Measurements from ENCODE around the gene CC2D1B. TPM values are rescaled to one million over a fixed set of nuclear protein-coding genes. Genes with fewer than 3 reads are reported as not detected.

Gene CC2D1B
- total RNA-seq, 1 donor from 2014 or later = 9.4 TPM

DNA sequence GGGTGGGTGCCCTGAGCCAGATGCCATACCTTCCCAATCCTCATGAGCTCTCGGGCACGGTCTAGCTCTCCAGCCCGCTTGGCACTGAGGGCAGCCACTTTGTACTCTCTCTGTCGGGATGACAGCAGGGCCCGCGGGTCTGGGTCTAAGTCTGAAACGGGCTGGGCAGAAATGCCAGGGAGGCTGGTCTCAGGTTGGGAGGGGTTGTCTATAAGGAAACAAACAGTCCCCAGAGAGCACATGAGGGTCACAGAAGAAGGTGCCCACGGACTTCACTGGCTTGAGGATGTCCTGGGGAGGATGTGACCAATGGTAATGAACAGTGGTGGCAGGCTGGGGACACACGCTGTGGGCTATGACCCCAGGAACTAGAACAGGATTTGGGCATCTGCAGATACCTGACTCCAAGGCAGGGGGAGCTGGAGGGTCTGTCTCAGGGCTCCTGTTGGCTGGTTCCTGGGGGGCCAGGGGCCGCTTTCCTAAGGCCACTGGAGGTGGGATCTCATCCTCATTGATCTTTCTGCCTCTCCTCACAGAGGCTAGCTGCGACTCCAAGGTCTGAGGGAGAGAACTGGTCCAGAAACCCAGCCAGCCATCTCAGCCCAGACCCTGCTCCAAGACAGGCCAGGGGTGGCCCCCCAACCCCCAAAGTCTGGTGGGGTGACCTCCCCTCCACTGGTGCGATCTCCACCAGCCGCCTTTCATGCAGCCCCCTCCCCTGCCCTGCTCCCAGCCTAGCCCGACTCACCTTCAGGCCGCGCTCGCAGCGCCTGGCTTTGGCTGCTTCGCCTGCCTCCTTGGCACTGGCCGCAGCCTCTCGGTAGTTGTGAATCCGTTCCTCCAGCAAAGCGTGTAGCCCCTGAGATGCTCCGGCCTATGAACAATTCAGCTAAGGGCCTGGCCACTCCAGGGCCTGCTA lies 6.1 kb downstream of the CC2D1B start:
- H3K9me3 ChIP-seq (ENCODE audit: low read depth) = no peaks in the 10 kb centered on the region
- H3K27me3 ChIP-seq = no peaks in the 10 kb centered on the region
- H3K36me3 ChIP-seq = no peaks in the 10 kb centered on the region
- H3K4me3 ChIP-seq = no peak overlapping the region
- no peak for DNase-seq (ENCODE audit: low spot score)
- H3K4me1 ChIP-seq = peaks cover 4% of the 10 kb centered on the region
- TF ChIP-seq EZH2phosphoT487 (IDR thresholded peaks at IDR 0.05) = no peak
- TF ChIP-seq, protein P1, sequence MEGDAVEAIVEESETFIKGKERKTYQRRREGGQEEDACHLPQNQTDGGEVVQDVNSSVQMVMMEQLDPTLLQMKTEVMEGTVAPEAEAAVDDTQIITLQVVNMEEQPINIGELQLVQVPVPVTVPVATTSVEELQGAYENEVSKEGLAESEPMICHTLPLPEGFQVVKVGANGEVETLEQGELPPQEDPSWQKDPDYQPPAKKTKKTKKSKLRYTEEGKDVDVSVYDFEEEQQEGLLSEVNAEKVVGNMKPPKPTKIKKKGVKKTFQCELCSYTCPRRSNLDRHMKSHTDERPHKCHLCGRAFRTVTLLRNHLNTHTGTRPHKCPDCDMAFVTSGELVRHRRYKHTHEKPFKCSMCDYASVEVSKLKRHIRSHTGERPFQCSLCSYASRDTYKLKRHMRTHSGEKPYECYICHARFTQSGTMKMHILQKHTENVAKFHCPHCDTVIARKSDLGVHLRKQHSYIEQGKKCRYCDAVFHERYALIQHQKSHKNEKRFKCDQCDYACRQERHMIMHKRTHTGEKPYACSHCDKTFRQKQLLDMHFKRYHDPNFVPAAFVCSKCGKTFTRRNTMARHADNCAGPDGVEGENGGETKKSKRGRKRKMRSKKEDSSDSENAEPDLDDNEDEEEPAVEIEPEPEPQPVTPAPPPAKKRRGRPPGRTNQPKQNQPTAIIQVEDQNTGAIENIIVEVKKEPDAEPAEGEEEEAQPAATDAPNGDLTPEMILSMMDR (IDR thresholded peaks at IDR 0.05) = no peak
- TF ChIP-seq EZH2 (IDR thresholded peaks at IDR 0.05) = no peak
- Mint-ChIP-seq H3K4me3 (no peak overlapping the region), H3K27me3 (ENCODE audit: insufficient read depth, low read depth) (peaks cover 9% of the 10 kb centered on the region), H3K9me3 (no peaks in the 10 kb centered on the region), H3K36me3 (peaks cover 36% of the 10 kb centered on the region), H3K27ac (peak overlapping the region; percentile 25), H3K4me1 (peaks cover 7% of the 10 kb centered on the region)
- no peaks in the 10 kb centered on the region for H3F3A ChIP-seq (ENCODE audit: low read depth)
- no peaks in the 10 kb centered on the region for H4K20me1 ChIP-seq (ENCODE audit: low read depth)
- H2AFZ ChIP-seq (replicated peaks) = no peak overlapping the region
- H3K79me2 ChIP-seq (ENCODE audit: low read depth) = peaks cover 10% of the 10 kb centered on the region
- H3K4me2 ChIP-seq = no peak overlapping the region
- H3K9ac ChIP-seq = no peak overlapping the region
- H3K27ac ChIP-seq = no peak overlapping the region

DNA sequence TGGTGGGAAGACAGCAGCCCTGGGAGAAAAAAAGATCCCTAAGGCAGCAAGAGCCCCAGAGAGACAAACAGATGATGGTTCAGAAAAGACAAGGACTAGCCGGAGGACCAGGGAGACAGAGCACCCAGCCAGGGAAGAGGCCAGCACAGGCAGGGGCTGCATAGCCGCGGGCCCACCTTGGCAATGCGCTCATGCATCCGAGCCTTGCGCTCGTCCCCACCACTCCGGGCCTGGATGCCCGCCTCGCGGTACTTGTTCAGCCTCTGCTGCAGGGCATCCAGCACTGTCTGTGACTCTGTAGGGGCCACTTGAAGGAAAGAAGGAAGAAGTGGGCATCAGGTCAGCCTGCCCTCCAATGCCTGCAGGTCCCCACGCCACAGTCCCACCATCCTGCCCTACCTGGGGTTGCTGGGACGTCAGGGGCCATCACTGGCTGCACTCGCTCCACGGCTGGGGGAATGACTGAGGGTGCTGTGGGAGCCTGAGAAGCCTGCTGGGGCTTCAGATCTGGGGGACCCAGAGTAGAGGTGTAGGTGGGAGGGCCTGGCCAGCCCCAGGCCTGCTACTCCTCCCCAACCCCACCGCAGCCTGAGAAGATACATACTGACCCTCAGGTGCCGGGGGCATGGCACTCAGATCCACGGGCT lies 7.0 kb downstream of the CC2D1B start:
- H3K36me3 ChIP-seq = no peaks in the 10 kb centered on the region
- no peak overlapping the region for H3K27ac Mint-ChIP-seq

DNA sequence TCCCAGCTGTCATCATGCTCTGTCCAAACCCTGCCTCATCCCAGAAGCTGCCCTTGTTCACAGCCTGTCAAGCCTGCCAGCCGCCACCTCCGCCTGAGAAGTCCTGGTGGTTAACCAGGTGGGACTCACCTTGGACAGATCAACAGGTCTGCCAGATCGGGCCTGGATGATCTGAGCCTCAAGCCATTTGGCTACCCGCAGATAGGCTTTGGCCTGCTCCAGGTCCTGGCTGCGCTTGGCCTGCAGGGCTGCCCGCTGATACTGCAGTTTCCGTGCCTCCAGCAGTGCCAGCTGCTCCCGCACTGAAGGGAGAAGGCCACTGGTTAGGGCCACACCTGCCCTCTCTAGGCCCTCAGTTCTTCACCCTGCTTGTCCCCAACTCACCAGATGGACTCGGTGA lies 8.6 kb downstream of the CC2D1B start:
- Mint-ChIP-seq H3K27ac (no peak overlapping the region), H3K4me1 (no peaks in the 10 kb centered on the region), H3K36me3 (peaks cover 52% of the 10 kb centered on the region), H3K4me3 (no peak overlapping the region), H3K9me3 (no peaks in the 10 kb centered on the region), H3K27me3 (ENCODE audit: insufficient read depth, low read depth) (peaks cover 15% of the 10 kb centered on the region)
- H3K4me2 ChIP-seq = no peak overlapping the region
- H3K27ac ChIP-seq = no peak overlapping the region
- H3K9me3 ChIP-seq (ENCODE audit: low read depth) = no peaks in the 10 kb centered on the region
- H4K20me1 ChIP-seq (ENCODE audit: low read depth) = no peaks in the 10 kb centered on the region
- H2AFZ ChIP-seq (replicated peaks) = no peak overlapping the region
- no peak for TF ChIP-seq EZH2 (IDR thresholded peaks at IDR 0.05)
- TF ChIP-seq, protein P1 (IDR thresholded peaks at IDR 0.05) = no peak
- TF ChIP-seq EZH2phosphoT487 (IDR thresholded peaks at IDR 0.05) = no peak
- H3F3A ChIP-seq (ENCODE audit: low read depth) = peaks cover 2% of the 10 kb centered on the region
- no peak overlapping the region for H3K9ac ChIP-seq
- no peaks in the 10 kb centered on the region for H3K36me3 ChIP-seq
- DNase-seq (ENCODE audit: low spot score) = no peak
- H3K4me3 ChIP-seq = no peak overlapping the region
- no peaks in the 10 kb centered on the region for H3K79me2 ChIP-seq (ENCODE audit: low read depth)
- H3K27me3 ChIP-seq = no peaks in the 10 kb centered on the region
- H3K4me1 ChIP-seq = no peaks in the 10 kb centered on the region

More for the DNA sequence above, 7.0 kb downstream of the CC2D1B start:
- no peaks in the 10 kb centered on the region for H3F3A ChIP-seq (ENCODE audit: low read depth)
- peaks cover 41% of the 10 kb centered on the region for H3K36me3 Mint-ChIP-seq
- no peak overlapping the region for H2AFZ ChIP-seq (replicated peaks)
- H3K4me1 ChIP-seq = no peaks in the 10 kb centered on the region
- H3K27ac ChIP-seq = no peak overlapping the region
- TF ChIP-seq EZH2 (IDR thresholded peaks at IDR 0.05) (no peak), EZH2phosphoT487 (IDR thresholded peaks at IDR 0.05) (no peak)
- TF ChIP-seq, protein P1 (IDR thresholded peaks at IDR 0.05) = no peak
- no peak for DNase-seq (ENCODE audit: low spot score)
- no peak overlapping the region for H3K4me2 ChIP-seq
- H3K27me3 Mint-ChIP-seq (ENCODE audit: insufficient read depth, low read depth) = peaks cover 13% of the 10 kb centered on the region
- H3K9ac ChIP-seq = no peak overlapping the region
- H3K4me3 Mint-ChIP-seq = no peak overlapping the region
- no peaks in the 10 kb centered on the region for H3K9me3 Mint-ChIP-seq
- H3K4me3 ChIP-seq = no peak overlapping the region
- H3K79me2 ChIP-seq (ENCODE audit: low read depth) = no peaks in the 10 kb centered on the region
- no peaks in the 10 kb centered on the region for H4K20me1 ChIP-seq (ENCODE audit: low read depth)
- H3K4me1 Mint-ChIP-seq = no peaks in the 10 kb centered on the region
- no peaks in the 10 kb centered on the region for H3K9me3 ChIP-seq (ENCODE audit: low read depth)
- no peaks in the 10 kb centered on the region for H3K27me3 ChIP-seq
